H1 (cell line): ENCODE data around the gene PSMC3IP. TPM values are rescaled to one million over a fixed set of nuclear protein-coding genes. Genes with fewer than 3 reads are reported as not detected.

ENCODE experiments used
- CTCF ChIA-PET: fragments of 300-600 bp; sonication (Branson Sonifier 250); formaldehyde crosslinking; loops from one replicate; lab custom pipeline; 2021; ENCODE audit not compliant: partially characterized antibody; lab: Charles Lee
- POLR2A ChIA-PET: fragments of 300-600 bp; sonication (Branson Sonifier 250); formaldehyde crosslinking; loops from one replicate; lab custom pipeline; 2021; ENCODE audit warnings: inconsistent platforms; ENCODE audit not compliant: partially characterized antibody; lab: Charles Lee
- DNase-seq, 2 experiments: peaks; one replicate each; pipeline versions ENCODE4 v3.0.0 to v3.0.0-alpha.2; 2010 to 2022; ENCODE audit warnings: low spot score in 2 of 2, low read depth in 1 of 2, mixed read lengths in 1 of 2
- FAIRE-seq: peaks from 2 replicates; lab custom pipeline; 2011; peaks lifted over from hg19 to GRCh38; lab: Jason Lieb, UNC
- H2AFZ ChIP-seq: 2 replicates; pipeline ENCODE4 v1.8.1; 2012; ENCODE audit warnings: low read length, inconsistent platforms
- H2AK5ac ChIP-seq: 2 replicates; pipeline ENCODE4 v1.6.1; 2013; ENCODE audit warnings: low read depth, low read length
- H2BK120ac ChIP-seq: replicated peaks from 2 replicates; pipeline ENCODE3; 2013; ENCODE audit warnings: low read depth, low read length, inconsistent platforms
- H2BK12ac ChIP-seq: 2 replicates; pipeline ENCODE4 v1.6.1; 2013; ENCODE audit warnings: low read depth, low read length
- H2BK15ac ChIP-seq: 2 replicates; pipeline ENCODE4 v1.6.1; 2013; ENCODE audit warnings: low read length
- H2BK20ac ChIP-seq: 2 replicates; pipeline ENCODE4 v1.6.1; 2013; ENCODE audit warnings: low read length
- H2BK5ac ChIP-seq: 2 replicates; pipeline ENCODE4 v1.6.1; 2013; ENCODE audit warnings: low read depth, low read length
- H3K14ac ChIP-seq: 2 replicates; pipeline ENCODE4 v1.6.1; 2013; ENCODE audit warnings: inconsistent platforms; ENCODE audit not compliant: insufficient read length
- H3K18ac ChIP-seq: 2 replicates; pipeline ENCODE4 v1.6.1; 2013; ENCODE audit warnings: low read length; ENCODE audit errors: extremely low read depth
- H3K23ac ChIP-seq: 2 replicates; pipeline ENCODE4 v1.6.1; 2013; ENCODE audit warnings: inconsistent platforms; ENCODE audit not compliant: insufficient read length
- H3K23me2 ChIP-seq: 2 replicates; pipeline ENCODE4 v1.6.1; 2013; ENCODE audit warnings: low read depth, low read length
- H3K27ac ChIP-seq: 2 replicates; pipeline ENCODE4 v1.6.1; 2011; ENCODE audit warnings: low read depth, low read length, inconsistent platforms
- H3K27me3 ChIP-seq, 4 experiments: replicated peaks in 1 of 4; 1 replicate in 1 of 4; 2 replicates in 3 of 4; pipeline versions ENCODE4 v1.6.1 to v1.8.1; 2011 to 2013; ENCODE audit warnings: low read length in 3 of 4, mild to moderate bottlenecking in 3 of 4, inconsistent platforms in 2 of 4, mixed read lengths in 2 of 4, moderate library complexity in 1 of 4; ENCODE audit not compliant: control insufficient read depth in 3 of 4, insufficient read depth in 3 of 4; ENCODE audit errors: extremely low read depth in 1 of 4
- H3K36me3 ChIP-seq, 4 experiments: 2 replicates each; pipeline versions ENCODE4 v1.6.1 to v1.8.1; 2011 to 2013; ENCODE audit warnings: mild to moderate bottlenecking in 4 of 4, low read length in 3 of 4, moderate library complexity in 2 of 4, control low read depth in 1 of 4, inconsistent platforms in 1 of 4; ENCODE audit not compliant: insufficient read depth in 4 of 4, control insufficient read depth in 2 of 4
- H3K4ac ChIP-seq: replicated peaks from 2 replicates; pipeline ENCODE3; 2013; ENCODE audit warnings: low read length, low read depth, mixed read lengths, inconsistent platforms; ENCODE audit not compliant: insufficient read length
- H3K4me1 ChIP-seq, 4 experiments: replicated peaks in 1 of 4; 1 replicate in 1 of 4; 2 replicates in 3 of 4; pipeline versions ENCODE4 v1.6.1 to v1.8.1; 2011 to 2013; ENCODE audit warnings: low read length in 3 of 4, inconsistent platforms in 2 of 4, mixed read lengths in 1 of 4; ENCODE audit not compliant: insufficient read depth in 4 of 4, control insufficient read depth in 3 of 4
- H3K4me2 ChIP-seq, 2 experiments: 2 replicates each; pipeline versions ENCODE4 v1.6.1 to v1.8.1; 2011 to 2013; ENCODE audit warnings: low read depth in 2 of 2, low read length in 2 of 2, control low read depth in 1 of 2, inconsistent platforms in 1 of 2, mild to moderate bottlenecking in 1 of 2; ENCODE audit not compliant: insufficient read depth in 1 of 2
- H3K4me3 ChIP-seq, 4 experiments: fragments of 200-600, 300-600 bp in 1 of 4; sonication (generic), shearing (Covaris generic), sonication (Bioruptor Twin) in 1 of 4; 2 replicates each; pipeline versions ENCODE4 v1.5.1 to v1.8.1; 2011 to 2016; ENCODE audit warnings: low read length in 4 of 4, low read depth in 3 of 4, control low read depth in 2 of 4, inconsistent platforms in 2 of 4, mild to moderate bottlenecking in 2 of 4, mixed read lengths in 1 of 4, moderate library complexity in 1 of 4; ENCODE audit not compliant: insufficient read depth in 2 of 4; ENCODE audit errors: extremely low read depth in 1 of 4
- H3K56ac ChIP-seq: replicated peaks from 2 replicates; pipeline ENCODE3; 2013; ENCODE audit warnings: low read depth, mild to moderate bottlenecking, mixed read lengths, low read length, inconsistent platforms; ENCODE audit not compliant: insufficient read length
- H3K79me1 ChIP-seq: 2 replicates; pipeline ENCODE4 v1.6.1; 2013; ENCODE audit warnings: low read depth, low read length, control low read depth
- H3K79me2 ChIP-seq, 2 experiments: 2 replicates each; pipeline versions ENCODE4 v1.6.1 to v1.8.1; 2012 to 2013; ENCODE audit warnings: low read length in 2 of 2, mild to moderate bottlenecking in 2 of 2, inconsistent platforms in 1 of 2; ENCODE audit not compliant: insufficient read depth in 2 of 2, control insufficient read depth in 1 of 2
- H3K9ac ChIP-seq, 4 experiments: replicated peaks in 1 of 4; 1 replicate in 1 of 4; 2 replicates in 3 of 4; pipeline versions ENCODE4 v1.6.1 to v1.8.1; 2011 to 2013; ENCODE audit warnings: low read depth in 3 of 4, low read length in 3 of 4, control low read depth in 2 of 4, mild to moderate bottlenecking in 2 of 4, moderate library complexity in 2 of 4, inconsistent platforms in 1 of 4; ENCODE audit errors: extremely low read depth in 1 of 4
- H3K9me3 ChIP-seq, 2 experiments: 2 replicates each; pipeline versions ENCODE4 v1.6.1 to v1.8.1; 2012 to 2013; ENCODE audit warnings: mild to moderate bottlenecking in 2 of 2, moderate library complexity in 2 of 2, control low read depth in 1 of 2, inconsistent platforms in 1 of 2, low read depth in 1 of 2, low read length in 1 of 2, mixed read lengths in 1 of 2; ENCODE audit not compliant: insufficient read depth in 2 of 2
- H4K20me1 ChIP-seq, 2 experiments: replicated peaks in 1 of 2; 2 replicates each; pipeline versions ENCODE3 to v1.8.1; 2011 to 2013; ENCODE audit warnings: inconsistent platforms in 2 of 2, low read length in 2 of 2, mild to moderate bottlenecking in 1 of 2; ENCODE audit not compliant: insufficient read depth in 2 of 2, control insufficient read depth in 1 of 2
- H4K5ac ChIP-seq: 2 replicates; pipeline ENCODE4 v1.6.1; 2013; ENCODE audit warnings: low read length, low read depth, mixed read lengths, inconsistent platforms; ENCODE audit not compliant: insufficient read length
- H4K8ac ChIP-seq: 2 replicates; pipeline ENCODE4 v1.8.0; 2013; ENCODE audit warnings: mild to moderate bottlenecking, moderate library complexity, low read length, inconsistent platforms; ENCODE audit not compliant: insufficient read depth; ENCODE audit errors: extremely low read depth
- H4K91ac ChIP-seq: replicated peaks from 2 replicates; pipeline ENCODE3; 2013; ENCODE audit warnings: low read length, mixed read lengths, inconsistent platforms; ENCODE audit not compliant: insufficient read length
- CTBP2 ChIP-seq: IDR thresholded peaks from 2 replicates; pipeline ENCODE4 v1.7.0; 2011; ENCODE audit warnings: borderline replicate concordance, mild to moderate bottlenecking, moderate library complexity, mixed read lengths, low read length; ENCODE audit not compliant: insufficient read depth, insufficient read length
- FOSL1 ChIP-seq: IDR thresholded peaks from 2 replicates; pipeline ENCODE4 v1.6.1; 2011; ENCODE audit warnings: mild to moderate bottlenecking, low read depth, low read length, moderate library complexity; ENCODE audit not compliant: insufficient read depth
- KDM1A ChIP-seq: fragments of 200-600, 300-600 bp; sonication (generic); IDR thresholded peaks from 2 replicates; pipeline ENCODE4 v1.7.1; 2016; ENCODE audit warnings: mild to moderate bottlenecking, low read length, borderline replicate concordance
- RXRA ChIP-seq: IDR thresholded peaks from 2 replicates; pipeline ENCODE4 v1.6.1; 2011; ENCODE audit warnings: low read depth, mild to moderate bottlenecking, low read length, moderate library complexity; ENCODE audit not compliant: insufficient read depth
- TBP ChIP-seq: IDR thresholded peaks from 2 replicates; pipeline ENCODE4 v1.6.1; 2011; ENCODE audit warnings: low read depth, low read length, improper control_type of control experiment
- WGBS, 2 experiments: shearing (Covaris generic) in 1 of 2; methylation state at CpG; one replicate each; pipeline versions ENCODE4 v1.1.6 to v1.1.7; 2013 to 2015; ENCODE audit warnings: low lambda C conversion rate in 2 of 2, mixed read lengths in 2 of 2, inconsistent platforms in 1 of 2, low coverage in 1 of 2, missing lambda C conversion rate in 1 of 2; ENCODE audit not compliant: insufficient replicate concordance in 2 of 2, insufficient coverage in 1 of 2, insufficient read length in 1 of 2; ENCODE audit errors: extremely low coverage in 1 of 2, missing lambda C conversion rate in 1 of 2; 5-methylcytosine and 5-hydroxymethylcytosine counted together
- polyA plus RNA-seq, 7 experiments: library from polyadenylated mRNA; depleted of rRNA in 3 of 7; stranded (reverse) in 5 of 7; unstranded in 2 of 7; fragments of >200 nt in 5 of 7; fragments of 200-250 nt in 2 of 7; gene quantifications; 1 replicate in 5 of 7; 2 replicates in 1 of 7; 4 replicates in 1 of 7; pipeline versions ENCODE4 v1.2.1 to v1.2.3, GENCODE V29; 2011 to 2013; ENCODE audit warnings: missing spikeins in 2 of 7, mixed read lengths in 2 of 7
- total RNA-seq: library from RNA; stranded (reverse); fragmentation: NEBNext Ultra II Directional; extraction: Animal tissue kit (Norgen Biotek cat#: 25700); gene quantifications from 2 replicates; pipeline ENCODE4 v1.2.1, GENCODE V29; 2021

Gene PSMC3IP
- total and polyA plus RNA-seq, 2 of the 8 experiments (the other 6 are each of a cell fraction or from before 2014, with no cell fraction given): 11.5 to 21.9 TPM

GRCh38 chr17:42598905-42599304, 21.4 kb upstream of the PSMC3IP start:
- Histone ChIP-seq H3K4me2 (no peak overlapping the region), H2BK120ac (no peak overlapping the region), H3K23me2 (no peaks in the 10 kb centered on the region), H3K4ac (no peak overlapping the region), H3K9me3 (no peaks in the 10 kb centered on the region), H2BK5ac (no peak overlapping the region), H4K8ac (no peak overlapping the region), H3K56ac (no peak overlapping the region), H3K36me3 (no peaks in the 10 kb centered on the region), H2BK15ac (no peak overlapping the region), H4K5ac (no peak overlapping the region), H3K4me1 (no peaks in the 10 kb centered on the region), H3K23ac (no peak overlapping the region), H2BK20ac (no peak overlapping the region), H2AK5ac (no peak overlapping the region), H3K79me1 (peaks cover 2% of the 10 kb centered on the region; the same call in 1 of the 2 replicates), H2BK12ac (no peak overlapping the region), H3K18ac (no peak overlapping the region), H3K9ac (no peak overlapping the region), H4K20me1 (peaks cover 0 to 1% of the 10 kb centered on the region in 2 experiments), H3K27me3 (no peaks in the 10 kb centered on the region), H3K4me3 (no peak overlapping the region), H3K79me2 (peaks cover 0 to 37% of the 10 kb centered on the region in 2 experiments; a peak in 3 of 4 replicates), H3K14ac (no peak overlapping the region), H2AFZ (no peak overlapping the region), H3K27ac (no peak overlapping the region), H4K91ac (no peak overlapping the region)
- POLR2A ChIA-PET: interaction anchor here (0.6 to 1.2 kb wide), 3 partner anchors 19 to 63 kb away, joined by 3 to 5 read pairs (median 4); partner anchors contain the start of gene PSMC3IP
- TF ChIP-seq CTBP2 (no peak), TBP (no peak), RXRA (no peak), KDM1A (no peak), FOSL1 (no peak)
- no peak for FAIRE-seq
- 100% methylated on average over 2 of the region's 2 CpGs; no CpG with 5 or more reads in 1 of the 2 experiments for WGBS, 2 experiments
- no peak for DNase-seq
- CTCF ChIA-PET: interaction anchor here (0.6 to 3.0 kb wide), 8 partner anchors 10 to 810 kb away, joined by 3 to 13 read pairs (median 4); partner anchors contain the start of genes PSMC3IP, RETREG3 and TUBG1
